HEK293T (cell line): ENCODE results near the gene MACROD2.

Source experiments
- ARNT ChIP-seq: fragments of 450-650 bp; IDR thresholded peaks from 2 replicates; pipeline ENCODE4 v1.6.1; 2017; ENCODE audit warnings: mild to moderate bottlenecking
- BHLHE40 ChIP-seq: fragments of 450-650 bp; IDR thresholded peaks from 2 replicates; pipeline ENCODE4 v1.6.1; 2016; ENCODE audit warnings: mild to moderate bottlenecking, moderate library complexity, borderline replicate concordance
- CTBP1 ChIP-seq: fragments of 450-650 bp; IDR thresholded peaks from 2 replicates; pipeline ENCODE4 v1.6.1; 2016; ENCODE audit warnings: borderline replicate concordance
- ELF4 ChIP-seq: fragments of 450-650 bp; IDR thresholded peaks from 2 replicates; pipeline ENCODE4 v1.6.1; 2017; ENCODE audit warnings: antibody characterized with exemption
- FOXA1 ChIP-seq: fragments of 450-650 bp; IDR thresholded peaks from 2 replicates; pipeline ENCODE4 v1.6.1; 2016; ENCODE audit warnings: mild to moderate bottlenecking
- FOXK2 ChIP-seq: fragments of 450-650 bp; IDR thresholded peaks from 2 replicates; pipeline ENCODE4 v1.6.1; 2016; ENCODE audit warnings: mild to moderate bottlenecking
- FOXM1 ChIP-seq: fragments of 450-650 bp; IDR thresholded peaks from 2 replicates; pipeline ENCODE4 v1.6.1; 2017; ENCODE audit warnings: mild to moderate bottlenecking, borderline replicate concordance
- HDGF ChIP-seq: fragments of 450-650 bp; IDR thresholded peaks from 2 replicates; pipeline ENCODE4 v1.6.1; 2017; ENCODE audit warnings: antibody characterized with exemption, borderline replicate concordance
- L3MBTL2 ChIP-seq: fragments of 450-650 bp; conservative IDR thresholded peaks from 2 replicates; pipeline ENCODE4 v1.6.1; 2016; ENCODE audit warnings: mild to moderate bottlenecking
- LEF1 ChIP-seq: fragments of 450-650 bp; IDR thresholded peaks from 2 replicates; pipeline ENCODE4 v1.6.1; 2017; ENCODE audit warnings: mild to moderate bottlenecking, borderline replicate concordance
- NFRKB ChIP-seq: fragments of 450-650 bp; IDR thresholded peaks from 2 replicates; pipeline ENCODE4 v1.6.1; 2016; ENCODE audit warnings: mild to moderate bottlenecking, moderate library complexity
- SP1 ChIP-seq: fragments of 450-650 bp; IDR thresholded peaks from 2 replicates; pipeline ENCODE4 v1.6.1; 2017
- SUZ12 ChIP-seq: fragments of 450-650 bp; IDR thresholded peaks from 2 replicates; pipeline ENCODE4 v1.6.1; 2016; ENCODE audit warnings: mild to moderate bottlenecking
- TARDBP ChIP-seq: fragments of 450-650 bp; IDR thresholded peaks from 2 replicates; pipeline ENCODE4 v1.6.1; 2016

DNA sequence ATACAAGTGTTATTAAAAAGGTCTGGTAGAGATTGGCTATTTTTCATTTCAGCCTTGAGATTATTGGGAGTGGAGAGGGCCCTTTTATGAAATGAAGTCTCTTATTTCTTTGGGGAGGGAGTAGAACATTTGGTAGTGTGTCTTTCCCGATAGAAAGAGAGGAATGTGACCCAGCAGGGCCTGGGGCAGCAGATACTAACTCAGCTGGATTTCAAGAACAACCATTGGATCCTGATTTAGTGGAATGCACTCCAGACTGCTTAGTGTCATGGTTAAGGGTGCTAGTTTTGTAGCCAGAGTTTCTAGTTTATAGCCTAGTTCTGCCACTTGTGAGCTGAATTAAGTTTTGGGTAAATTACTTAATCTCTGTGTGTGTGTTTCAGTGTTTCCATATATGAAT, 360.5 kb downstream of the MACROD2 start:
- TF ChIP-seq TARDBP (no peak), FOXA1 (no peak), NFRKB (no peak), ELF4 (no peak), LEF1 (no peak), ARNT (no peak), FOXM1 (no peak), FOXK2 (no peak), SP1 (no peak), L3MBTL2 (no peak), SUZ12 (no peak), CTBP1 (no peak), BHLHE40 (no peak), HDGF (no peak)
